Posterior vena cava (tissue), 2 donors: ENCODE measurements around the gene GRIN2C. TPM values are rescaled to one million over a fixed set of nuclear protein-coding genes. Genes with fewer than 3 reads are reported as not detected.

Experiments used
- DNase-seq: peaks from one replicate; pipeline ENCODE4 v3.0.0-alpha.2; 2020; ENCODE audit warnings: low spot score
- intact Hi-C, 2 donors: fragments of 100-400 bp; cut with DNase I; formaldehyde crosslinking; loops; one replicate each; pipeline versions ENCODE4 v1.14.1 to v1.14.2; 2022 to 2023
- total RNA-seq, 2 donors: library from RNA; stranded (reverse); fragmentation: NEBNext Ultra II Directional; extraction: Animal tissue kit (Norgen Biotek cat#: 25700); gene quantifications; one replicate each; pipeline ENCODE4 v1.2.1, GENCODE V29; 2021
- donor health status: DM: yes; HTN: yes; CAD: no.
- donor health status: DM: yes; HTN: yes; CAD: no.

The GRIN2C gene
- total RNA-seq, 2 donors from 2014 or later: 0.38 to 0.65 TPM

DNA sequence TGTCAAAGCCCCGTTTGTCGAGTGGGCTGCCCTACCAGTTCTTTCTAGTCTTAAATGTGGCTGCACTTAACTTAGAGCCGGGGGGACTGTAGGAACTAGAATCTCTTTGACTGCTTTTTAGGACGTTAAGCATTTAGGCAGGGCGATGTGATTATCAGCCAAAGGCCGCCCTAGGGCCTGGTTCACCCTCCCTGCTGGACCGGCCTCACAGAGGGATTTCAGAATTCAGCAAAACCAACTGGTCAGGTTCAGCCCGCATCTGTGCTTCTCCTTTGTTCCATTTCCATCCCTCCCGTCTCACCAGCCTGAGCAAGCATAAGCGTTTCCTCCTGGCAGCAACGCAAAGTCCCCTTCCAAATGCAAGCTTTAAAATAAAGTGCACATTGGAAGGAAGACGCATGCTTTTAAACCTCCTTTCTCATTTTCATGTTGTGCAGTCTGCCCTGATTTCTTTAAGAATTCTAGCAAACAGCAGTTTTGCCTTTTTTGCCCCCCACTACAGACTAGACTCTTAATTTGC lies 67.0 kb downstream of the GRIN2C start:
- intact Hi-C loops: loop anchor here in 1 of 2 donors (5.0 kb wide), 1 partner anchor 70 kb away; no protein-coding TSS in a partner anchor

More for the DNA sequence above, 67.0 kb downstream of the GRIN2C start:
- no peak for DNase-seq

Other genes starting within 250 kb of the GRIN2C start
- gene CD300E, start 236.1 kb downstream of the GRIN2C start, total RNA-seq: 1 to 10 TPM; 1.4 to 3.3 TPM
- 1 to 10 TPM in 1 of 2 donors, under 1 TPM in 1; 0.48 to 3.1 TPM for gene CD300LF, start 147.0 kb downstream of the GRIN2C start, total RNA-seq
- 1 to 10 TPM; 1.1 to 1.6 TPM for gene RAB37, start 122.6 kb downstream of the GRIN2C start, total RNA-seq
- 10 to 100 TPM in 1 of 2 donors, 1 to 10 TPM in 1; 7.0 to 11.5 TPM for gene NHERF1, start 111.3 kb downstream of the GRIN2C start, total RNA-seq
- gene NAT9, start 83.5 kb downstream of the GRIN2C start, total RNA-seq: 10 to 100 TPM; 26.8 to 31.7 TPM
- gene FDXR, start 13.1 kb upstream of the GRIN2C start, total RNA-seq: 1 to 10 TPM; 3.3 to 6.2 TPM
- gene FADS6, start 33.7 kb upstream of the GRIN2C start, total RNA-seq: not detected
- not detected for gene USH1G, start 63.4 kb upstream of the GRIN2C start, total RNA-seq
- not detected for gene OTOP2, start 64.4 kb upstream of the GRIN2C start, total RNA-seq
- gene OTOP3, start 76.0 kb upstream of the GRIN2C start, total RNA-seq: not detected
- 10 to 100 TPM; 11.7 to 13.0 TPM for gene HID1, start 112.9 kb upstream of the GRIN2C start, total RNA-seq
- 10 to 100 TPM; 17.4 to 26.0 TPM for gene CDR2L, start 127.7 kb upstream of the GRIN2C start, total RNA-seq
- 10 to 100 TPM; 23.3 to 23.5 TPM for gene MRPL58, start 152.8 kb upstream of the GRIN2C start, total RNA-seq
- gene ATP5PD, start 187.1 kb upstream of the GRIN2C start, total RNA-seq: 100 to 1,000 TPM; 205 to 235 TPM
- 10 to 100 TPM; 23.0 to 25.0 TPM for gene KCTD2, start 187.3 kb upstream of the GRIN2C start, total RNA-seq
- gene SLC16A5, start 228.1 kb upstream of the GRIN2C start, total RNA-seq: 1 to 10 TPM; 6.1 to 8.1 TPM